Mesothelial cell of epicardium (in vitro differentiated cells): ENCODE measurements around the gene SECTM1. TPM values are rescaled to one million over a fixed set of nuclear protein-coding genes. Genes with fewer than 3 reads are reported as not detected.

Source experiments
- DNase-seq, 2 experiments: peaks; one replicate each; pipeline ENCODE4 v3.0.0; 2021; ENCODE audit warnings: low spot score in 2 of 2; ENCODE audit not compliant: unreplicated experiment in 2 of 2
- H3K27ac Mint-ChIP-seq: 2 replicates; pipeline ENCODE4 v1.8.0; 2021; ENCODE audit warnings: mixed read lengths
- H3K27me3 Mint-ChIP-seq: 2 replicates; pipeline ENCODE4 v1.8.0; 2021; ENCODE audit warnings: low read depth, mixed read lengths
- H3K36me3 Mint-ChIP-seq: 2 replicates; pipeline ENCODE4 v1.8.0; 2021; ENCODE audit warnings: mixed read lengths
- H3K4me1 Mint-ChIP-seq: 2 replicates; pipeline ENCODE4 v1.8.0; 2021; ENCODE audit warnings: mixed read lengths
- H3K4me3 Mint-ChIP-seq: 2 replicates; pipeline ENCODE4 v1.8.0; 2021; ENCODE audit warnings: mild to moderate bottlenecking, moderate library complexity, mixed read lengths
- H3K9me3 Mint-ChIP-seq: 2 replicates; pipeline ENCODE4 v1.8.0; 2021; ENCODE audit warnings: mixed read lengths
- CTCF ChIP-seq: fragments of 200-600 bp; sonication (generic); IDR thresholded peaks from one replicate; pipeline ENCODE4 v1.5.0; 2021; ENCODE audit warnings: antibody characterized with exemption; ENCODE audit not compliant: unreplicated experiment
- total RNA-seq: library from RNA; stranded (reverse); gene quantifications from 3 replicates; pipeline ENCODE4 v1.2.1, GENCODE V29; 2021

Gene SECTM1
- total RNA-seq, 1 donor from 2014 or later = 7.0 TPM

DNA sequence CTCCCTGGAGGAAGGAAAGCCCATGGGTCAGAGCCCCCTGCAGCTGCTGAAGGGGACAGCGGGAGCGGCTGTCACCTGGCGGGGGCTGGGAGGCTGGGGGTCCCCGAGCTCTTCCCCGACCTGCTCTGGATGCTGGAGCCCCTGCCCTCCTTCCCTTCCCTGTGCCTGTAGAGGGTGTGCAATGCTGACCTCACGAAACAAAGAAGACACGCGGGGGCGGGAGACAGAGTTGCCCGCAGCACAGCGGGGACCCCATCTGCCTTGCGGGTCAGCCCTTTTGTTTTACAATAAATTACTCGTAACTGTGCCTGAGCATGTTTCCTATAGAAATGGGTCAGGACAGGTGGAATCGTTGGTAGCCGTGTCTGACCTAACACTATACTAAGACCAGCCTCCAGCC, 6.3 kb downstream of the SECTM1 start:
- DNase-seq = no peak
- Mint-ChIP-seq H3K4me1 (peaks cover 44% of the 10 kb centered on the region), H3K27ac (no peak overlapping the region), H3K27me3 (peaks cover 21% of the 10 kb centered on the region), H3K36me3 (no peaks in the 10 kb centered on the region), H3K4me3 (no peak overlapping the region), H3K9me3 (no peaks in the 10 kb centered on the region)
- TF ChIP-seq CTCF = no peak

DNA sequence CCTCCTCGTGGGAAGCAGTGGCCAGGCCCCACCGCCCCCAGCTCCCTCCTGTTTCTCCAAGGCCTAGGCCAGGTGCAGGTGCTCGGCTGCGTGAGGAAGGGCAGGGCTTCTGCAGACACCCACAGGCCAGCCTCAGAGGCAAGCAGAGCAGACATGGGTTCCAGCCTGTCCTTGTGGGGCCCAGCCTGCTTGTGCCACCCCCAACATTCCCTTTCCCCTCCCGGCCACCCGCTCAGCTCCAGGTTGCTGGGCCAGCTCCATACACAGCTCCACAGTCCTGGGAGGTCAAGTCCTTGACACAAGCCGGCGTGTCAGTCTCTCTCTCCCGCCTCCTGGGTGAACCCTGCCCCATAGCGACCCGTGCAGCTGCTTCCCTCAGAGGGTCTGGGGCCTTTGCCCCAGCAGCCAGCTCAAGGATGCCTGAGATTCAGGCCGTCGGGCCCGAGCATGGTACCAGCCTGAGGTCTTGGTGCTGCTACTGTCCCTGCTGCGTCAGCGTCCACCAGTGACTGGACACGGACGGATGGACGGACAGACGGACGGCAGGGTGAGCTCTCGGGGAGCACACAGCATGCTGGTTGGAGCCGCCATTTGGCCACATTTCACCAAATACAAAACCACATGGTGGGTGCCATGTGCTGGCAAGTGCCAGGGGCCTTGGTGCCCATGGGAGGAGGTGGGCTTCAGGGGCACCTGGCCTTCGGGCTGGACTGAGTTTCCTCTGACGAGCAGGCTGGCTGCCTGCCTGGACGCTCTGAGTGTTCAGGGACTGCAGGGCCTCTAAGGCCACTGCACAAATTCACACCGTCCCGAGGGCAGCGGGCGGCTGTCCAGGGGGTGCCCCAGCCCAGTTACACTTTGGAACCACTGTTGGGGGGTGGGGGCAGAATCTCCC, 8.0 kb downstream of the SECTM1 start:
- no peak for TF ChIP-seq CTCF
- peaks cover 39% of the 10 kb centered on the region for H3K4me1 Mint-ChIP-seq
- no peaks in the 10 kb centered on the region for H3K9me3 Mint-ChIP-seq
- H3K27ac Mint-ChIP-seq = no peak overlapping the region
- peaks cover 16% of the 10 kb centered on the region for H3K27me3 Mint-ChIP-seq
- DNase-seq = no peak
- no peaks in the 10 kb centered on the region for H3K36me3 Mint-ChIP-seq
- no peak overlapping the region for H3K4me3 Mint-ChIP-seq

DNA sequence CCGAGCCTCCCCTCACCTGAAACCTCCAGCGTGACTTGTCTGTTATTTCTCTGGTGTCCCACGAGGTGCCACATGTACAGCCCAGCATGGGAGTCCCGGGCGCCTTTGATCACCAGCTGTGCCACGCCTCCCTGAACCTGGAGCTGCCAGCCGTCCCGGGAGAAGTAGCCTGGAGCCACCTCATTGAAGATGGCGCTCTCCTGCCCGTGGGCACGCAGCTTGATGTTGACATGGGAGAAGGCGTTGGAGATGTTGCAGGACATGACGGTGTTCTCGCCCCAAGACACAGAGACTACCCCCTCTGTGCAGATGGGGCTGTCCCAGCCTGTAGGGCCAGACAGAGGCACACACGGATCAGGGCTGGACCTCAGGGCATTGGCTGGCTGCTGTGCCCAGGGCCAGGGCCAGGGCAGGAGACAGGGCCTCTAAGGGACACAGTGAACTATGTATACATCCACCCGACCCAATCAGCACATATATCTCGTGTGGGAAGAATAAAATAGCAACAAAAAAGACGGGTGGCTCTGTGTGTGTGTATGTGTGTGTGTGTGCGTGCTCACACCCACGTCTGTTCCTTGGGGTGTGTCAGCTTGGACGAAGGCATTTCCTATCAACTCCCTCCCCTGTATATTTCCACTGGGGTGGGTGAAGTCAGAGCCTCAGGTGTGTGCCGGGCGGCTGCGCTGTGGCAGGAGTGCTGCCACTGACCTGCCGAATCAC, 8.8 kb downstream of the SECTM1 start:
- peaks cover 33% of the 10 kb centered on the region for H3K4me1 Mint-ChIP-seq
- H3K9me3 Mint-ChIP-seq = no peaks in the 10 kb centered on the region
- H3K4me3 Mint-ChIP-seq = no peak overlapping the region
- H3K27me3 Mint-ChIP-seq = peaks cover 16% of the 10 kb centered on the region
- no peaks in the 10 kb centered on the region for H3K36me3 Mint-ChIP-seq
- no peak for DNase-seq
- H3K27ac Mint-ChIP-seq = peak overlapping the region; percentile 4
- TF ChIP-seq CTCF = no peak

- no peaks in the 10 kb centered on the region for H3K9me3 Mint-ChIP-seq
- H3K4me3 Mint-ChIP-seq = no peak overlapping the region
- no peak overlapping the region for H3K27ac Mint-ChIP-seq
- peaks cover 16% of the 10 kb centered on the region for H3K27me3 Mint-ChIP-seq
- TF ChIP-seq CTCF = no peak
- DNase-seq = no peak
- no peaks in the 10 kb centered on the region for H3K36me3 Mint-ChIP-seq
- peaks cover 26% of the 10 kb centered on the region for H3K4me1 Mint-ChIP-seq
Measured at GRCh38 chr17:82323514-82324234, 9.9 kb downstream of the SECTM1 start.

- H3K27me3 Mint-ChIP-seq = peaks cover 16% of the 10 kb centered on the region
- no peak for TF ChIP-seq CTCF
- H3K9me3 Mint-ChIP-seq = no peaks in the 10 kb centered on the region
- no peaks in the 10 kb centered on the region for H3K36me3 Mint-ChIP-seq
- H3K4me1 Mint-ChIP-seq = peaks cover 22% of the 10 kb centered on the region
- H3K4me3 Mint-ChIP-seq = no peak overlapping the region
- no peak overlapping the region for H3K27ac Mint-ChIP-seq
- no peak for DNase-seq
Measured at GRCh38 chr17:82322526-82323453, 10.8 kb downstream of the SECTM1 start.
